Right lobe of liver (tissue), 4 donors: ENCODE results near the gene ANKRD55.
"Not testable (repeated sequence)": the region's sequence is repeated elsewhere in the genome, so short reads cannot be mapped to it uniquely, and the experiment has no call there.

Source experiments
- POLR2A ChIP-seq: fragments of 450-650 bp; IDR thresholded peaks from one replicate; pipeline ENCODE4 v1.6.1; 2017; ENCODE audit warnings: antibody characterized with exemption, mild to moderate bottlenecking
- TF ChIP-seq, protein P1 (sequence below), 4 donors: fragments of 200-600 bp in 3 of 4; fragments of 450-650 bp in 1 of 4; IDR thresholded peaks; one replicate each; pipeline versions ENCODE4 v1.5.1 to v1.8.0; 2016 to 2022; ENCODE audit warnings: antibody characterized with exemption in 4 of 4, mild to moderate bottlenecking in 2 of 4
- donor health status: DM: no; HTN: no; CAD: no.
- donor health status: DM: no; HTN: no; CAD: no.
- donor health status: DM: no; HTN: yes; CAD: no.

DNA sequence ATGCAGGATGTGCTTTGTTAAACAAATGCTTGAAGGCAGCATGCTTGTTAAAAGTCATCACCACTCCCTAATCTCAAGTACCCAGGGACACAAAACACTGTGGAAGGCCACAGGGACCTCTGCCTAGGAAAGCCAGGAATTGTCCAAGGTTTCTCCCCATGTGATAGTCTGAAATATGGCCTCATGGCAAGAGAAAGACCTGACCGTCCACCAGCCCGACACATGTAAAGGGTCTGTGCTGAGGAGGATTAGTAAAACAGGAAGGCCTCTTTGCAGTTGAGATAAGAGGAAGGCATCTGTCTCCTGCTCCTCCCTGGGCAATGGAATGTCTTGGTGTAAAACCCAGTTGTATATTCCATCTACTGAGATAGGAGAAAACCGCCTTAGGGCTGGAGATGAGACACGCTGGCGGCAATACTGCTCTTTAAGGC is 75.9 kb downstream of the ANKRD55 start:
- TF ChIP-seq, protein P1, sequence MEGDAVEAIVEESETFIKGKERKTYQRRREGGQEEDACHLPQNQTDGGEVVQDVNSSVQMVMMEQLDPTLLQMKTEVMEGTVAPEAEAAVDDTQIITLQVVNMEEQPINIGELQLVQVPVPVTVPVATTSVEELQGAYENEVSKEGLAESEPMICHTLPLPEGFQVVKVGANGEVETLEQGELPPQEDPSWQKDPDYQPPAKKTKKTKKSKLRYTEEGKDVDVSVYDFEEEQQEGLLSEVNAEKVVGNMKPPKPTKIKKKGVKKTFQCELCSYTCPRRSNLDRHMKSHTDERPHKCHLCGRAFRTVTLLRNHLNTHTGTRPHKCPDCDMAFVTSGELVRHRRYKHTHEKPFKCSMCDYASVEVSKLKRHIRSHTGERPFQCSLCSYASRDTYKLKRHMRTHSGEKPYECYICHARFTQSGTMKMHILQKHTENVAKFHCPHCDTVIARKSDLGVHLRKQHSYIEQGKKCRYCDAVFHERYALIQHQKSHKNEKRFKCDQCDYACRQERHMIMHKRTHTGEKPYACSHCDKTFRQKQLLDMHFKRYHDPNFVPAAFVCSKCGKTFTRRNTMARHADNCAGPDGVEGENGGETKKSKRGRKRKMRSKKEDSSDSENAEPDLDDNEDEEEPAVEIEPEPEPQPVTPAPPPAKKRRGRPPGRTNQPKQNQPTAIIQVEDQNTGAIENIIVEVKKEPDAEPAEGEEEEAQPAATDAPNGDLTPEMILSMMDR (IDR thresholded peaks at IDR 0.05), result not testable (repeated sequence)
- not testable (repeated sequence) for TF ChIP-seq POLR2A
